ENCODE results near the gene WDR3. TPM values are rescaled to one million over a fixed set of nuclear protein-coding genes. Genes with fewer than 3 reads are reported as not detected.

Gene WDR3
- total and polyA plus RNA-seq, 11 donors = 1.5 to 15.4 (median 11.7) TPM

GRCh38 chr1:117970252-117970651 is 40.7 kb downstream of the WDR3 start:
- TF ChIP-seq, protein P1, sequence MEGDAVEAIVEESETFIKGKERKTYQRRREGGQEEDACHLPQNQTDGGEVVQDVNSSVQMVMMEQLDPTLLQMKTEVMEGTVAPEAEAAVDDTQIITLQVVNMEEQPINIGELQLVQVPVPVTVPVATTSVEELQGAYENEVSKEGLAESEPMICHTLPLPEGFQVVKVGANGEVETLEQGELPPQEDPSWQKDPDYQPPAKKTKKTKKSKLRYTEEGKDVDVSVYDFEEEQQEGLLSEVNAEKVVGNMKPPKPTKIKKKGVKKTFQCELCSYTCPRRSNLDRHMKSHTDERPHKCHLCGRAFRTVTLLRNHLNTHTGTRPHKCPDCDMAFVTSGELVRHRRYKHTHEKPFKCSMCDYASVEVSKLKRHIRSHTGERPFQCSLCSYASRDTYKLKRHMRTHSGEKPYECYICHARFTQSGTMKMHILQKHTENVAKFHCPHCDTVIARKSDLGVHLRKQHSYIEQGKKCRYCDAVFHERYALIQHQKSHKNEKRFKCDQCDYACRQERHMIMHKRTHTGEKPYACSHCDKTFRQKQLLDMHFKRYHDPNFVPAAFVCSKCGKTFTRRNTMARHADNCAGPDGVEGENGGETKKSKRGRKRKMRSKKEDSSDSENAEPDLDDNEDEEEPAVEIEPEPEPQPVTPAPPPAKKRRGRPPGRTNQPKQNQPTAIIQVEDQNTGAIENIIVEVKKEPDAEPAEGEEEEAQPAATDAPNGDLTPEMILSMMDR (IDR thresholded peaks at IDR 0.05) = no peak
- no peak for TF ChIP-seq POLR2A (IDR thresholded peaks at IDR 0.05)

GRCh38 chr1:117971777-117972176 is 42.2 kb downstream of the WDR3 start:
- no peaks in the 10 kb centered on the region for H3K27me3 ChIP-seq
- no peak overlapping the region for H3K4me3 ChIP-seq
- H3K27ac ChIP-seq = no peak overlapping the region
- intact Hi-C loops (cut with DNase I) = no loop called here
- ATAC-seq (no peak), DNase-seq (no peak)
- no peaks in the 10 kb centered on the region for H3K4me1 ChIP-seq
- no peak for TF ChIP-seq POLR2A (IDR thresholded peaks at IDR 0.05)
- TF ChIP-seq, protein P1 (IDR thresholded peaks at IDR 0.05) = no peak
- no peaks in the 10 kb centered on the region for H3K36me3 ChIP-seq
- no peaks in the 10 kb centered on the region for H3K9me3 ChIP-seq

More at GRCh38 chr1:117970252-117970651, 40.7 kb downstream of the WDR3 start:
- Histone ChIP-seq H3K9me3 (no peaks in the 10 kb centered on the region), H3K4me1 (no peaks in the 10 kb centered on the region), H3K27ac (no peak overlapping the region), H3K4me3 (no peak overlapping the region), H3K36me3 (no peaks in the 10 kb centered on the region), H3K27me3 (no peaks in the 10 kb centered on the region)
- no peak for ATAC-seq
- no peak for DNase-seq
- intact Hi-C loops (cut with DNase I) = no loop called here
- WGBS, 4 donors = 85 to 88% (median 87%) methylated on average over 9 of the region's 9 CpGs

DNA sequence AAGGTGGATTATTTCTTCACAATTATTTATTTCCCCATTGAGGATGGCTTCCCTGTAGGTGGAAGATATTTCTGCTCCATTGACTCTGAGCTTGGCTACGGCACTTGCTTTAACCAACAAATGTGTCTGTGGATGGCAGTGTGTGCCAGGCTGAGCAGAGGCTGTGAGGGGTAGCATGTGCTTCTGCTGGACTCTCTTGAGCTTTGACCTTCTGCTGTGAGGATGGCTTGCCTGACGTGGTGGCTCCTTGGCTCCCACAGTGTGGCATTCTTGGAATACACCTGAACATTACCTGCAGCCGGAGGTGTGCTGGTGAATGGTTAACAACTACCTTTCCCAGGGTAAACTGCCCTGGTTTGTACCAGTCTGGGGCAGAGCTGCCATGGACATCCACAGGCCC is 46.8 kb downstream of the WDR3 start:
- H3K9me3 ChIP-seq = no peaks in the 10 kb centered on the region
- H3K4me3 ChIP-seq = no peak overlapping the region
- H3K36me3 ChIP-seq = no peaks in the 10 kb centered on the region
- intact Hi-C loops (cut with DNase I) = no loop called here
- TF ChIP-seq, protein P1 (IDR thresholded peaks at IDR 0.05) = no peak
- no peak for TF ChIP-seq POLR2A (IDR thresholded peaks at IDR 0.05)
- 58 to 82% (median 74%) methylated on average over 2 to 3 of the region's 3 CpGs for WGBS, 4 donors
- ATAC-seq (no peak), DNase-seq (no peak)
- H3K27ac ChIP-seq = no peak overlapping the region
- H3K27me3 ChIP-seq = peaks cover 0 to 8% (median 0%) of the 10 kb centered on the region in 9 donors
- no peaks in the 10 kb centered on the region for H3K4me1 ChIP-seq

GRCh38 chr1:117981455-117982192 is 52.1 kb downstream of the WDR3 start:
- ATAC-seq (no peak), DNase-seq (no peak)
- TF ChIP-seq, protein P1 (IDR thresholded peaks at IDR 0.05) = no peak
- TF ChIP-seq POLR2A (IDR thresholded peaks at IDR 0.05) = no peak
- peaks cover 0 to 8% (median 0%) of the 10 kb centered on the region in 9 donors for H3K27me3 ChIP-seq
- 69 to 88% (median 82%) methylated on average over 5 of the region's 5 CpGs for WGBS, 4 donors
- H3K4me3 ChIP-seq = no peak overlapping the region
- H3K4me1 ChIP-seq = no peaks in the 10 kb centered on the region
- no peaks in the 10 kb centered on the region for H3K9me3 ChIP-seq
- no peaks in the 10 kb centered on the region for H3K36me3 ChIP-seq
- H3K27ac ChIP-seq = no peak overlapping the region
- intact Hi-C loops (cut with DNase I) = no loop called here

All from heart left ventricle (tissue), 16 donors.